ENCODE results near the gene KYNU.

- no peak for TF ChIP-seq GATA2 (IDR thresholded peaks at IDR 0.05; ENCODE audit: low read depth, low read length)
- TF ChIP-seq GATA3 (IDR thresholded peaks at IDR 0.05; ENCODE audit: low read depth, low read length) = no peak
Observed at GRCh38 chr2:143029141-143029540, 151.7 kb downstream of the KYNU start.

Data from SH-SY5Y (cell line).